OCI-LY1 (cell line): ENCODE measurements around the gene HHIPL1.

Source experiments
- H2AFZ ChIP-seq: fragments of 200-600 bp; sonication (generic), shearing (Covaris generic); 2 replicates; pipeline ENCODE4 v1.6.0; 2014; ENCODE audit warnings: antibody characterized with exemption, mild to moderate bottlenecking, low read length
- H3F3A ChIP-seq: fragments of 200-600 bp; sonication (generic), shearing (Covaris generic); 2 replicates; pipeline ENCODE4 v1.6.0; 2014; ENCODE audit warnings: mild to moderate bottlenecking, antibody characterized with exemption, low read length, moderate library complexity; ENCODE audit not compliant: insufficient read depth
- H3K27ac ChIP-seq: fragments of 200-600 bp; sonication (generic); 2 replicates; pipeline ENCODE4 v1.5.1; 2014; ENCODE audit warnings: low read length, mixed run types, mild to moderate bottlenecking, low read depth; ENCODE audit not compliant: poor library complexity, severe bottlenecking
- H3K27me3 ChIP-seq: fragments of 200-600 bp; sonication (generic); 2 replicates; pipeline ENCODE4 v1.6.0; 2014; ENCODE audit warnings: antibody characterized with exemption, mild to moderate bottlenecking, low read length, moderate library complexity; ENCODE audit not compliant: insufficient read depth
- H3K36me3 ChIP-seq: fragments of 200-600 bp; sonication (generic); 2 replicates; pipeline ENCODE4 v1.6.1; 2014; ENCODE audit warnings: mild to moderate bottlenecking, antibody characterized with exemption, low read length, moderate library complexity, mixed read lengths; ENCODE audit not compliant: insufficient read depth
- H3K4me1 ChIP-seq: fragments of 200-600 bp; sonication (generic); 2 replicates; pipeline ENCODE4 v1.5.1; 2014; ENCODE audit warnings: mild to moderate bottlenecking, low read length, moderate library complexity; ENCODE audit not compliant: insufficient read depth, severe bottlenecking
- H3K4me2 ChIP-seq: fragments of 200-600 bp; sonication (generic), shearing (Covaris generic); 2 replicates; pipeline ENCODE4 v1.6.1; 2014; ENCODE audit warnings: low read length
- H3K4me3 ChIP-seq: fragments of 200-600 bp; sonication (generic); 2 replicates; pipeline ENCODE4 v1.5.1; 2014; ENCODE audit warnings: low read length, low read depth, mild to moderate bottlenecking, mixed read lengths; ENCODE audit not compliant: poor library complexity, severe bottlenecking
- H3K79me2 ChIP-seq: fragments of 200-600 bp; shearing (Covaris generic); 2 replicates; pipeline ENCODE4 v1.6.1; 2016; ENCODE audit warnings: mixed run types, low read length, mixed read lengths; ENCODE audit not compliant: insufficient read depth
- H3K9ac ChIP-seq: fragments of 200-600 bp; sonication (generic), shearing (Covaris generic); 2 replicates; pipeline ENCODE4 v1.6.1; 2014; ENCODE audit warnings: mild to moderate bottlenecking, low read length, mixed read lengths
- H3K9me2 ChIP-seq: fragments of 200-600 bp; sonication (generic), shearing (Covaris generic); 2 replicates; pipeline ENCODE4 v1.6.1; 2014; ENCODE audit warnings: low read depth, mild to moderate bottlenecking, low read length, mixed read lengths
- H3K9me3 ChIP-seq: fragments of 200-600 bp; shearing (Covaris generic); 2 replicates; pipeline ENCODE4 v1.6.1; 2014; ENCODE audit warnings: low read length, mixed read lengths
- H4K20me1 ChIP-seq: fragments of 200-600 bp; sonication (generic), shearing (Covaris generic); 2 replicates; pipeline ENCODE4 v1.6.0; 2016; ENCODE audit warnings: mild to moderate bottlenecking, low read length; ENCODE audit not compliant: insufficient read depth
- CTCF ChIP-seq: fragments of 200-600 bp; sonication (generic), shearing (Covaris generic); IDR thresholded peaks from 2 replicates; pipeline ENCODE4 v1.5.1; 2017; ENCODE audit warnings: mild to moderate bottlenecking, antibody characterized with exemption, low read length, moderate library complexity, mixed read lengths
- EZH2 ChIP-seq: fragments of 200-600 bp; sonication (generic), shearing (Covaris generic); IDR thresholded peaks from 2 replicates; pipeline ENCODE4 v1.8.0; 2017; ENCODE audit warnings: borderline replicate concordance, mixed run types, mild to moderate bottlenecking, antibody characterized with exemption, low read length, moderate library complexity, mixed read lengths

The HHIPL1 gene

GRCh38 chr14:99644723-99645544, at the start of gene HHIPL1:
Gene HHIPL1, plus strand, starts transcription at chr14:99645129. Its CDS starts 79 bp downstream, at chr14:99645208.
- H3K4me2 ChIP-seq = no peak within 1 kb of the TSS
- H3K9ac ChIP-seq = no peak within 1 kb of the TSS
- no peaks in the 10 kb centered on the region for H3K27me3 ChIP-seq
- no peaks in the 10 kb centered on the region for H3K9me3 ChIP-seq
- TF ChIP-seq EZH2 = no peak
- no peak for TF ChIP-seq CTCF
- no peak within 1 kb of the TSS for H3K27ac ChIP-seq
- H3K9me2 ChIP-seq = no peaks in the 10 kb centered on the region
- H3K79me2 ChIP-seq = no peaks in the 10 kb centered on the region
- no peak within 1 kb of the TSS for H2AFZ ChIP-seq
- H3K4me3 ChIP-seq = no peak within 1 kb of the TSS
- no peaks in the 10 kb centered on the region for H3F3A ChIP-seq
- no peaks in the 10 kb centered on the region for H3K4me1 ChIP-seq
- no peaks in the 10 kb centered on the region for H4K20me1 ChIP-seq
- H3K36me3 ChIP-seq = no peaks in the 10 kb centered on the region

DNA sequence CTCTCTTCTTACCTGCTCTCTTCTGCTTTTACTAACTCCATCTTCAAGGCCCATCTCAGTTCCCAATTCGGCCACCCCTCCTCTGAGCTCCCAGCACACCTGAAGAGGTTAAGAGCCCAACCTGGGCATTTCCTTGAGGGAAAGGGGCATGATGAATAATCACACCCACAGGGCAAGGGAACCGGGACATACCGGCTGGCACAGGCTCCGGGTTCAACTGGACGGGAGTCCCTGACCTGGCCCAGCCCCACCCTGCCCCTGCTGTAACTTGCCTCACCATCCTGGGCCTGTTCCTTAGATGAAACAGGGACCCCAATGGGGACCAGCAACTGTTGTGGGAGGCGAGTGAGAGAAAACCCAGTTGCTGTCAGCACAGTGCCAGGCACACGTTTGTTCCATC, 49.4 kb upstream of the HHIPL1 start:
- Histone ChIP-seq H3K4me2 (no peak overlapping the region), H3K4me3 (no peak overlapping the region), H3K36me3 (no peaks in the 10 kb centered on the region), H4K20me1 (no peaks in the 10 kb centered on the region), H3K79me2 (no peaks in the 10 kb centered on the region), H3K9me3 (no peaks in the 10 kb centered on the region), H3K27me3 (no peaks in the 10 kb centered on the region), H3K27ac (no peak overlapping the region), H3K9ac (no peak overlapping the region), H3K4me1 (peaks cover 3% of the 10 kb centered on the region), H2AFZ (no peak overlapping the region), H3K9me2 (no peaks in the 10 kb centered on the region), H3F3A (no peaks in the 10 kb centered on the region)
- no peak for TF ChIP-seq CTCF
- no peak for TF ChIP-seq EZH2

DNA sequence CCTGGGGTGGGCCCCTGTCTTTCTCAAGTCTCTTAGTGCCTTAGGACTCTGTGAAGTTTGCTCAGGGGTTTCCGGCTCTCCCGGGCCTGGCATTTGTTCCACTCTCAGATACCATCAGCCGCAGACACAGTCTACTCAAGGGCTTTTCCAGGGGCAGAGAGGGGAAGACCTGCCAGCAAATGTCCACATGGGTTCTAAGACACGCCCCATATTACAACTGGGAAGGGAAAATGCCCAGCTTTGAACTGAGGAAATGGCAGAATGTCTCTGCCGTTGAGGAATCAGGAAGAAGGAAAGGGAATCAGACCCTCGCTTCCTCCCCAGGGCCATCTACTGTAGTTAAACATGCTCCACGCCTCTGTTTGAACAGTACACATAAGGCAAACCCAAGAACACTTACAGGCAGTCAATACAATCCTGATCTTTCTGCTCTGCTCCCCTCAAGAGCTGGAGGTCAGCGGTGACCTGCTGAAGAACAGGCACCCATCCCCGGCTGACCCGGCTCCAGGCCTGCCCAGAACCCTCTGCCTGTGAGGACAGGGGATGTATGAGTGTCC, 48.8 kb upstream of the HHIPL1 start:
- no peak overlapping the region for H3K4me2 ChIP-seq
- H3K4me3 ChIP-seq = no peak overlapping the region
- H3K4me1 ChIP-seq = peaks cover 3% of the 10 kb centered on the region
- TF ChIP-seq CTCF = no peak
- TF ChIP-seq EZH2 = no peak
- H3K27me3 ChIP-seq = no peaks in the 10 kb centered on the region
- H4K20me1 ChIP-seq = no peaks in the 10 kb centered on the region
- H3K36me3 ChIP-seq = no peaks in the 10 kb centered on the region
- H3K27ac ChIP-seq = no peak overlapping the region
- no peaks in the 10 kb centered on the region for H3K9me2 ChIP-seq
- H3F3A ChIP-seq = no peaks in the 10 kb centered on the region
- H3K79me2 ChIP-seq = no peaks in the 10 kb centered on the region
- no peaks in the 10 kb centered on the region for H3K9me3 ChIP-seq
- H3K9ac ChIP-seq = no peak overlapping the region
- no peak overlapping the region for H2AFZ ChIP-seq
